Measurements from ENCODE around the gene SOX30. TPM values are rescaled to one million over a fixed set of nuclear protein-coding genes. Genes with fewer than 3 reads are reported as not detected.
A peak's percentile ranks its signal among the peaks of the same experiment; 100 is the strongest.

SOX30 gene
- total RNA-seq, 3 donors from 2014 or later = 0.08 TPM; not detected in 2

DNA sequence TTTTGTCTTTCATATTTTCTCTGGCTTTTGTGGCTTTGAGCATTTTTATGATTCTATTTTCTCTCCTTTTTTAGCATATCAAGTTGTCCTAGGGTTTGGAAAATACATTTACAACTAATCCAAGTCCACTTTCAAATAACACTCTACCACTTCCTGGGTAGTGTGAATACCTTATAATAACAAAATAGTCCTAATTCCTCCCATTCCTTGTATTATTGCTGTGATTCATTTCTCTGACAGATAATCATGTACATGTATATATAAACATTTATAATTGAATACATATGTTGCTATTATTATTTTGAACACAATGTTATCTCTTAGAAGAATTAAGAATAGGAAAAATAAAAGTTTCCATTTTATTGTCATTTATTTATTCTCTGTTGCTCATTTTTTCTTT, 61.8 kb downstream of the SOX30 start:
- ATAC-seq (no peak), DNase-seq (no peak)
- H3K36me3 Mint-ChIP-seq (ENCODE audit: insufficient read depth) = no peaks in the 10 kb centered on the region
- H3K4me1 Mint-ChIP-seq (ENCODE audit: low read depth) = peaks cover 39% of the 10 kb centered on the region
- H3K4me3 Mint-ChIP-seq = no peak overlapping the region
- no peaks in the 10 kb centered on the region for H3K9me3 Mint-ChIP-seq
- H3K27me3 Mint-ChIP-seq (ENCODE audit: low read depth) = no peaks in the 10 kb centered on the region

DNA sequence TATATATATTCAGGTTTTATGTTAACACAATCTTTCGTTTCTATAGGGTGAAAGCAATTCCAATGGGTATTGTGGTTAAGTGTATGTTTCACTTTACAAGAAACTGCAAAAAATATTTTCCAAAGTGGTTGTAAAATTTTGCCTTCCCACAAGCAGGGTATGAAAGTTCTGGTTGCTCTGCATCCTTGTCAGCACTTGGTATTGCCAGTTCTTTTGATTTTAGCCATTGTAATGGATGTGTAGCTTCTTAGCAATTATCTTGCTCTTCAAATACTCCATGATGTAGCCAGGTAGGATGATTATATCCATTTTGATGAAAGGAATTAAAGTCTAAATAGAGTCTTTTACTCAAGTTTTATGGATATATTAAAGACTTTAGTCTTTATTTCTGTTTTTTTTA, 67.6 kb downstream of the SOX30 start:
- H3K27me3 Mint-ChIP-seq (ENCODE audit: low read depth) = no peaks in the 10 kb centered on the region
- DNase-seq (no peak), ATAC-seq (no peak)
- H3K4me3 Mint-ChIP-seq = no peak overlapping the region
- H3K9me3 Mint-ChIP-seq = no peaks in the 10 kb centered on the region
- H3K36me3 Mint-ChIP-seq (ENCODE audit: insufficient read depth) = no peaks in the 10 kb centered on the region
- peaks cover 19% of the 10 kb centered on the region for H3K4me1 Mint-ChIP-seq (ENCODE audit: low read depth)

DNA sequence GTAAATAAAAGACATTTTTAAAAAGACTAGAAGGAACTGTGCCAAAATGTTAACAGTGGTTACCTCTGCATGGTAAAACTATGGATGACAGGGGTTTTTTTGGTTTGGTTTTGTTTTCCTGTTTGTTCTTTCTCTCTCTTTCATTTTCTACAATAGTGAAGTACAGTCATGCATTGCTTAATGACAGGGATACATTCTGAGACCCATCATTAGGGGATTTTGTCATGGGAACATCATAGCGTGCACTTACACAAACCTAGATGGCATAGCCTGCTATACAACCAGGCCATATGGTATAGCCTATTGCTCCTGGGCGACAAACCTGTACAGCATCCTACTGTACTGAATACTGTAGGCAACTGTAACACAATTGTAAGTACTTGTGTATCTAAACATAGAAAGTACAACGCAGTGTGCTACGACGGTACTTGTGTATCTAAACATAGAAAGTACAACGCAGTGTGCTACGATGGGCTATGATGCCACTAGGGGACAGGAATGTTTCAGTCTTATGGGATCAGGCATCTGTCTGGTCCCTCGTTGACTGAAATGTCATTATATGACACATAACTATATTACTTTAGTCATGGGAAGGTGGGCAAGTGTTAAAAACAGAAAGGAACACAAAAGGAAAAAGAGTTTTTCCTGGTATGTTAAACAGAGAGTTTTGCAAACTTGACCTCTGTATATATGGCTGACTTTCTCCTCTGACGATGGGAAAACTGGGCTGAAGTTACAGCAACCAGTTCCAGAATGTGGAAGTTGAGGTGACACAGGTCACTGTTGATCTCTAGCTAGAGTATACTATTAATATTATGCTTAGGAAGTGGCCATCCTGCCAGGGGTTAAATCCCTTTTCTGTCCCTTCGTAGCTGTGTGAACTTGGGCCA, 69.3 kb downstream of the SOX30 start:
- peaks cover 32% of the 10 kb centered on the region for H3K4me1 Mint-ChIP-seq (ENCODE audit: low read depth)
- no peaks in the 10 kb centered on the region for H3K27me3 Mint-ChIP-seq (ENCODE audit: low read depth)
- ATAC-seq (peak; percentile 81 to 95), DNase-seq (no peak)
- H3K36me3 Mint-ChIP-seq (ENCODE audit: insufficient read depth) = no peaks in the 10 kb centered on the region
- no peak overlapping the region for H3K4me3 Mint-ChIP-seq
- no peaks in the 10 kb centered on the region for H3K9me3 Mint-ChIP-seq

DNA sequence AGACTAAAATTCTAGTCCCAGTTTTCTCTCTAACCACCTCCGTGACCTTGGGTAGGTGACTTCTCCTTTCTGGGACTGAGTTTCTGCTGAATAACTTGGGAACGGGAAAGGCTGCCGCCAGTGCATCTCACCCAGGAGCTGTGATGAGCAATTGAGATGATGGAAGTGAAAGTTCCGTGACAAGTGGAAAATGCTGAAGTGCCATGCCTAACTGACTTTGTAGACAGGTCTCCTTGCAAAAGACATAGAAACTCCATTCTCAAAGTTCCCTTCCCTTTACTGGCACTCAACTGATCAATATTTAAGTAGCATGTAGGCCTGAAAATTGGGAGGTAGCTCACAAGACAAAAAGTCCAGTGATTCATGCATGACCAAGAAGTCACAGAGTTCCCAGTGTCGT, 70.3 kb downstream of the SOX30 start:
- no peak for ATAC-seq
- Mint-ChIP-seq H3K4me1 (ENCODE audit: low read depth) (peaks cover 36% of the 10 kb centered on the region), H3K36me3 (ENCODE audit: insufficient read depth) (no peaks in the 10 kb centered on the region), H3K4me3 (no peak overlapping the region), H3K27me3 (ENCODE audit: low read depth) (no peaks in the 10 kb centered on the region), H3K9me3 (no peaks in the 10 kb centered on the region)
- no peak for DNase-seq

DNA sequence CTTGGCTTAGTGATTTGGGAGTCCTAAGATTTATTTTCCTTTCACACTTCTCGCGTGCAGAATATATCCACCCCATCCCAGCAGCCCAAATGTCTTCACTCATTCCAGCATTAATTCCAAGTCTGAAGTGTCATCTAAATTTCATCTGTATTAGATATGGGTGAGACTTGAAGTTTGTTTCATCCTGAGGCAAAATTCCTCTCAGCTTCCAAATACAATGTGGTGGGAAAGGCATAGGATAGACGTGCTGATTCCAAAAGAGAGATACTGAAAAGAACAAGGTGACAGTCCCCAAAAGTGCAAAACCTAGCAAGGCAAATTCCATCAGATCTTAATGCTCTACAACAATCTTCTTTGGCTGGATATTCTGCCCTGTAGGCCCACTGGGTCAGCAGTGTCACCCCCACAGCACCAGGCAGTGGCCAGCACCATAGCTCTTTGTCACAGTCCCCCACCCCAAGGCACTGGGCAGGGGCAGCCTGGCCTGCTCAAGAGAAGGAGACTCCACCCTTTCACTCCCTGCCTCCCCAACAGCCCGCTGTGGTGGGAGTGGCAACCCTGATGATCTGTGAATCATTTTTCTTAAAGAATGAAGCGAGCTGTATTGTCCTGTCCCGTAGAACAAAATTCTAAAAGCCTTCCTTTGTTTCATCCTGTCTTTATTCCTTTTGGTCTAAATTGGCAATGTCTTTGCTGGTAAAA, 74.0 kb downstream of the SOX30 start:
- Mint-ChIP-seq H3K4me3 (no peak overlapping the region), H3K36me3 (ENCODE audit: insufficient read depth) (peaks cover 6% of the 10 kb centered on the region), H3K9me3 (no peaks in the 10 kb centered on the region), H3K4me1 (ENCODE audit: low read depth) (peaks cover 44% of the 10 kb centered on the region), H3K27me3 (ENCODE audit: low read depth) (peaks cover 8% of the 10 kb centered on the region)
- ATAC-seq = no peak
- no peak for DNase-seq

DNA sequence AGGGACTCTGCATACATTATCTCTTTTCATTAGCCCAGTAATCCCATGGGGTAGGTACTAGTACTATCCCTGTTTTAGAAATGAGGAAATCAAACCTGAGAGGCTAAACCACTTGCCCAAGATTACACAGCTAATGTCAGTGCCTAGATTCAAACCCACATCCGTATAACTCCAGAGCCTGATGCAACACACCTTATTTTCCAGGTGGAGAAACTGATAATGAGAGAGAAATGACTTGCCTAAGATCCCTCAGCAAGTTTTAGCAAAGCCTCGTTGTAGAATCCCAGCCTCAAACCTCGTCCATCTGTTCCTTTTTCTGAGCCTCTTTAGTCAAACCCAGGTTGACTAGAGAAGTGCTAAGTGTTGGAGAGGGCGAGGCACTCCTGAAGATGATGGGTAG, 75.6 kb downstream of the SOX30 start:
- Mint-ChIP-seq H3K27me3 (ENCODE audit: low read depth) (peaks cover 8% of the 10 kb centered on the region), H3K36me3 (ENCODE audit: insufficient read depth) (peaks cover 6% of the 10 kb centered on the region), H3K4me3 (no peak overlapping the region), H3K9me3 (no peaks in the 10 kb centered on the region), H3K4me1 (ENCODE audit: low read depth) (peaks cover 40% of the 10 kb centered on the region)
- ATAC-seq (no peak), DNase-seq (no peak)

Other genes starting within 250 kb of the SOX30 start
- gene NIPAL4, start 192.2 kb downstream of the SOX30 start, total RNA-seq = 1 to 10 TPM; 3.7 to 5.0 (median 3.8) TPM
- gene ADAM19, start 76.7 kb downstream of the SOX30 start, total RNA-seq = 10 to 100 TPM; 37.9 to 54.9 (median 49.2) TPM
- gene C5orf52, start 19.1 kb upstream of the SOX30 start, total RNA-seq = not detected
- gene THG1L, start 79.0 kb upstream of the SOX30 start, total RNA-seq = 10 to 100 TPM; 28.3 to 34.3 (median 31.5) TPM
- 1 to 10 TPM; 4.9 to 5.9 (median 5.5) TPM for gene LSM11, start 91.3 kb upstream of the SOX30 start, total RNA-seq
- gene CLINT1, start 206.7 kb upstream of the SOX30 start, total RNA-seq = 10 to 100 TPM; 90.0 to 99.1 (median 92.5) TPM